HG02759 (cell line): ENCODE data around the gene ARHGAP20.

Source experiments
- ATAC-seq: cut with Tn5 transposase; IDR thresholded peaks from one replicate; pipeline ENCODE4 v1.9.1; 2021; ENCODE audit warnings: mild to moderate bottlenecking, moderate library complexity; ENCODE audit not compliant: unreplicated experiment

Gene ARHGAP20

DNA sequence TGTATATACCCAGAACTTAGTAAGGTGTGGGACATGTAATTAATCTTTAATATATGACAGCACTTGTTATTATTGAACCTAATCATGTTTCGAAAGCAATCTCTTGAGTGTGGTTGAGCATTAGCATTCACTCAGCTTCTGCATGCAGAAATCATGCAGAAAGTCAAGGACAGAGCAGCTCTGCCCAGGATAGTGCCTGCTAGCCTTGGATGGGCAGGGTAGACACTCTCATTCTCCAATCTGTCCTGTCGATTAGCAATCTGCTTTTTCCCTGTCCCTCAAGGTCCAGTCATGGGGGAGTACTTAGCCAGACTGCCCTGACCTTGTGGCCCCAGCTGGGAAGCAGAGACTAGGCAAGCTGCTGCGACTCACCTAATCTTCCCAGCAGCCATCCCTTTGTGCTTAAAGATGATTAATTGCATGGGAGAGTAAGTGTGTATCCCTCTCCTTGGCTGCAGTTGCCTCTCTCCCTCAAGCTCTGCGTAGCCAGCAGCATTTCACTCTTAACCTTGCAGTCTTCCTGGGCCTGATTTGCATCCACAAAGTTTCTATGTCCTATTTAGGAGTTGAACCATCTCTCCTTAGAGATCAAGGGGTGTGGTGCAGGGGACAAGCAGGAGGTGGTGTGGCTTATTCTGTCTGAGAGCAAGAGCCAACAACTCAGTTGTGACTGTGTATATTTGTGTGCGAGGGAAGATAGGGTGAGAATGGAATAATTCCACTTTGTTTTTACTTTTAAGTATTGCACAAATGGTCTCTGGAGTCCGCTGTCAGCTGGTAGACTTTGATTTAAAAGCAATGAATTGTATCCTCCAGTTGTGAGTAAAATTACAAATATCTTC lies 181.1 kb downstream of the ARHGAP20 start:
- no peak for ATAC-seq

DNA sequence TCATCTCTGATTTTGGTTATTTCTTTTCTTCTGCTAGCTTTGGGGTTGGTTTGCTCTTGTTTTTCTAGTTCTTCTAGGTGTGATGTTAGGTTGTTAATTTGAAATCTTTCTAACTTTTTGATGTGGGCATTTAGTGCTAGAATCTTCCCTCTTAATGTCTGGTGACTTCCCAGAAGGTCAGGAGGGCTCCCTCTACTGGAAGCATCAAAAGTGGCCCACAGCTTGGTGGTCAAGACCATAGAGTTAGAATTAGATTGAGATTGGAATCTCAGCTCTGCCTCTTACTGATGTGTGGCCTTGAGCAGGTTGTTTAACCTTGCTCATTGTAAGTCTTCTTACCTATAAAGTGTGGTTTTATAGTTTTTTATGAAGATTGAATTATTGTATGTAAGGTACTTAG lies 183.2 kb downstream of the ARHGAP20 start:
- no peak for ATAC-seq

DNA sequence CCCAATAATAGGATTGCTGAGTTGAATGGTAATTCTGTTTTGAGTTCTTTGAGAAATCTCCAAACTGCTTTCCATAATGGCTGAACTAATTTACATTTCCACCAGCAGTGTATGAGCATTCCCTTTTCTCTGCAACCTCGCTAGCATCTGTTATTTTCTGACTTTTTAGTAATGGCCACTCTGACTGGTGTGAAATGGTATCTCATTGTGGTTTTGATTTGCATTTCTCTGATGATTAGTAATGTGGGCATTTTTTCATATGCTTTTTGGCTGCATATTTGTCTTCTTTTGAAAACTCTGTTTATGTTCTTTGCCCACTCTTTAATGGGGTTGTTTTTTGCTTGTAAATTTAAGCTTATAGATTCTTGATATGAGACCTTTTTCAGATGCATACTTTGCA lies 185.1 kb downstream of the ARHGAP20 start:
- no peak for ATAC-seq
